NCI-H2107 (cell line): ENCODE measurements around the gene FAM118A.

Experiments used
- DNase-seq: peaks from one replicate; lab custom pipeline; 2025; lab: John Stamatoyannopoulos, UW

FAM118A gene

GRCh38 chr22:45381348-45381747, 71.6 kb downstream of the FAM118A start:
- DNase-seq: no peak

GRCh38 chr22:45389546-45389945, 79.8 kb downstream of the FAM118A start:
- DNase-seq: no peak
